HEK293T (cell line): Measurements from ENCODE around the gene NAA25.
A peak's percentile ranks its signal among the peaks of the same experiment; 100 is the strongest.
"Not testable (repeated sequence)": the region's sequence is repeated elsewhere in the genome, so short reads cannot be mapped to it uniquely, and the experiment has no call there.

ENCODE experiments used
- CTCF ChIA-PET: fragments of 350-600 bp; formaldehyde crosslinking; extraction: SDS; loops from one replicate; lab custom pipeline; 2021; ENCODE audit warnings: antibody characterized with exemption, inconsistent platforms; lab: Yijun Ruan, JAX
- POLR2A ChIA-PET: fragments of 350-600 bp; formaldehyde crosslinking; extraction: SDS; loops from one replicate; lab custom pipeline; 2020; ENCODE audit warnings: antibody characterized with exemption, inconsistent platforms; lab: Yijun Ruan, JAX
- DNase-seq: peaks from one replicate; pipeline ENCODE4 v3.0.0; 2012; ENCODE audit warnings: mixed read lengths; ENCODE audit errors: extremely low spot score
- ARNT ChIP-seq: fragments of 450-650 bp; IDR thresholded peaks from 2 replicates; pipeline ENCODE4 v1.6.1; 2017; ENCODE audit warnings: mild to moderate bottlenecking
- BHLHE40 ChIP-seq: fragments of 450-650 bp; IDR thresholded peaks from 2 replicates; pipeline ENCODE4 v1.6.1; 2016; ENCODE audit warnings: mild to moderate bottlenecking, moderate library complexity, borderline replicate concordance
- CTBP1 ChIP-seq: fragments of 450-650 bp; IDR thresholded peaks from 2 replicates; pipeline ENCODE4 v1.6.1; 2016; ENCODE audit warnings: borderline replicate concordance
- ELF4 ChIP-seq: fragments of 450-650 bp; IDR thresholded peaks from 2 replicates; pipeline ENCODE4 v1.6.1; 2017; ENCODE audit warnings: antibody characterized with exemption
- FOXA1 ChIP-seq: fragments of 450-650 bp; IDR thresholded peaks from 2 replicates; pipeline ENCODE4 v1.6.1; 2016; ENCODE audit warnings: mild to moderate bottlenecking
- FOXK2 ChIP-seq: fragments of 450-650 bp; IDR thresholded peaks from 2 replicates; pipeline ENCODE4 v1.6.1; 2016; ENCODE audit warnings: mild to moderate bottlenecking
- FOXM1 ChIP-seq: fragments of 450-650 bp; IDR thresholded peaks from 2 replicates; pipeline ENCODE4 v1.6.1; 2017; ENCODE audit warnings: mild to moderate bottlenecking, borderline replicate concordance
- HDGF ChIP-seq: fragments of 450-650 bp; IDR thresholded peaks from 2 replicates; pipeline ENCODE4 v1.6.1; 2017; ENCODE audit warnings: antibody characterized with exemption, borderline replicate concordance
- L3MBTL2 ChIP-seq: fragments of 450-650 bp; conservative IDR thresholded peaks from 2 replicates; pipeline ENCODE4 v1.6.1; 2016; ENCODE audit warnings: mild to moderate bottlenecking
- LEF1 ChIP-seq: fragments of 450-650 bp; IDR thresholded peaks from 2 replicates; pipeline ENCODE4 v1.6.1; 2017; ENCODE audit warnings: mild to moderate bottlenecking, borderline replicate concordance
- NFRKB ChIP-seq: fragments of 450-650 bp; IDR thresholded peaks from 2 replicates; pipeline ENCODE4 v1.6.1; 2016; ENCODE audit warnings: mild to moderate bottlenecking, moderate library complexity
- SP1 ChIP-seq: fragments of 450-650 bp; IDR thresholded peaks from 2 replicates; pipeline ENCODE4 v1.6.1; 2017
- SUZ12 ChIP-seq: fragments of 450-650 bp; IDR thresholded peaks from 2 replicates; pipeline ENCODE4 v1.6.1; 2016; ENCODE audit warnings: mild to moderate bottlenecking
- TARDBP ChIP-seq: fragments of 450-650 bp; IDR thresholded peaks from 2 replicates; pipeline ENCODE4 v1.6.1; 2016
- ZNF384 ChIP-seq: fragments of 450-650 bp; IDR thresholded peaks from 2 replicates; pipeline ENCODE4 v1.6.1; 2016
- TF ChIP-seq, protein P1 (sequence below): fragments of 450-650 bp; IDR thresholded peaks from 2 replicates; pipeline ENCODE4 v1.6.1; 2016

The NAA25 gene

DNA sequence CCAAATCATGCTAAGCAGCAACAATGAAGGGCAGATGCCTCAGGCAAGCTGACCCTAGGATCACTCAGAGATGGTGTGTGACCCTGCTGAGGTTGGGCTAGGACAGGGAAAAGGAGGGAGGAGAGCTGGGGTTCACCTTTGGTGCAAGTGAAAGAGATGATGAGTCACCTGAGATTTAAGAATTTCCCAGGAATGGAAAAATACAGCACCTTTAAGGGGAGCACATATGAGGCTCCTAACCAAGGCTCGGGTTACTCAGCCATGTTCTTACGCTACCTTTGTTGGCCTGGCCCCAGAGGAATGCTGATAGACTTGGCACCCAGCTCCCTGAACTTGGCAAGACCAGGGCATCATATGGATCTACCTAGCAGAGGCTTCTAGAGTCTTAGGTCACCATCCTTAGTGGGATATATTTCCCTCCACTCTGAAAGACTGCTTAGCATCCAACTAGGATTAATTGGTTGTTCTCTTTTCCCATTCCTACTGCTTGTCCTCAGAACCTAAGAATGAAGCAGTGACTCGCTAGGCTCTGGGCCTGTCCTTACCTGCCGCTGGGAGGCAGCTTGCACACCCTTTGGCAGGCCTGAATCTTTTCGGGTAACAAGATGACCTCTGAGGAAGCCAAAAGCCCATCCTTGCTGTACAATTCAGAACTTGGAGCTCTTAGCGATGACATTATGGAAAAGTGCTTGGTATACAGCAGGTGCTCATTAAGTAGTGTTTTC lies 4.0 kb upstream of the NAA25 start:
- ChIA-PET CTCF (interaction anchor here (0.7 to 0.8 kb wide), 4 partner anchors 12 to 802 kb away, joined by 3 to 4 read pairs (median 3); partner anchors contain the start of gene TRAFD1), POLR2A (interaction anchor here (1.0 to 1.9 kb wide), 4 partner anchors 9 to 14 kb away, joined by 3 to 5 read pairs (median 4); partner anchors contain the start of gene TRAFD1)
- no peak for DNase-seq
- TF ChIP-seq LEF1 (no peak), FOXA1 (no peak), TARDBP (no peak), L3MBTL2 (no peak), FOXK2 (no peak), NFRKB (no peak), HDGF (no peak), FOXM1 (no peak), SP1 (no peak), ELF4 (no peak), BHLHE40 (no peak), CTBP1 (no peak), ZNF384 (no peak), SUZ12 (no peak), ARNT (no peak)
- TF ChIP-seq, protein P1, sequence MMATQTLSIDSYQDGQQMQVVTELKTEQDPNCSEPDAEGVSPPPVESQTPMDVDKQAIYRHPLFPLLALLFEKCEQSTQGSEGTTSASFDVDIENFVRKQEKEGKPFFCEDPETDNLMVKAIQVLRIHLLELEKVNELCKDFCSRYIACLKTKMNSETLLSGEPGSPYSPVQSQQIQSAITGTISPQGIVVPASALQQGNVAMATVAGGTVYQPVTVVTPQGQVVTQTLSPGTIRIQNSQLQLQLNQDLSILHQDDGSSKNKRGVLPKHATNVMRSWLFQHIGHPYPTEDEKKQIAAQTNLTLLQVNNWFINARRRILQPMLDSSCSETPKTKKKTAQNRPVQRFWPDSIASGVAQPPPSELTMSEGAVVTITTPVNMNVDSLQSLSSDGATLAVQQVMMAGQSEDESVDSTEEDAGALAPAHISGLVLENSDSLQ: no peak

DNA sequence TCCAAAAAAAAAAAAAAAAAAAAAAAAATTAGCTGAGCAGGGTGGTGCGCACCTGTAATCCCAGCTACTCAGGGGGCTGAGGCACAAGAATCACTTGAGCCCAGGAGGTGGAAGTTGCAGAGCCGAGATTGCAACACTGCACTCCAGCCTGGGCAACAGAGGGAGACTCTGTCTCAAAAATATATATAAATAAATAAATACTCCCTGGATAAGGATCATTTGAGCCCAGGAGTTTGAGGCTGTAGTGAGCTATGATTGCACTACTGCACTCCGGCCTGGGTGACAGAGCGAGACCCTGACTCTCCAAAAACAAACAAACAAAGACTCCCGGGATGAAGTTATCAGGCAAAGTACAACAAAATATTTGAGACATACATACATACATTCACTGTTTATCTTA lies 3.3 kb upstream of the NAA25 start:
- POLR2A ChIA-PET: interaction anchor here (1.2 to 1.9 kb wide), 3 partner anchors 10 to 14 kb away, joined by 3 to 5 read pairs (median 4); partner anchors contain the start of gene TRAFD1
- no peak for DNase-seq
- CTCF ChIA-PET: interaction anchor here (0.7 to 0.8 kb wide), 2 partner anchors 13 to 609 kb away, joined by 3 to 4 read pairs; partner anchors contain the start of gene TRAFD1
- TF ChIP-seq HDGF (no peak), FOXA1 (no peak), CTBP1 (no peak), FOXM1 (no peak), ZNF384 (no peak), L3MBTL2 (no peak), SUZ12 (no peak), FOXK2 (no peak), BHLHE40 (no peak), TARDBP (no peak)
- TF ChIP-seq, protein P1: no peak

DNA sequence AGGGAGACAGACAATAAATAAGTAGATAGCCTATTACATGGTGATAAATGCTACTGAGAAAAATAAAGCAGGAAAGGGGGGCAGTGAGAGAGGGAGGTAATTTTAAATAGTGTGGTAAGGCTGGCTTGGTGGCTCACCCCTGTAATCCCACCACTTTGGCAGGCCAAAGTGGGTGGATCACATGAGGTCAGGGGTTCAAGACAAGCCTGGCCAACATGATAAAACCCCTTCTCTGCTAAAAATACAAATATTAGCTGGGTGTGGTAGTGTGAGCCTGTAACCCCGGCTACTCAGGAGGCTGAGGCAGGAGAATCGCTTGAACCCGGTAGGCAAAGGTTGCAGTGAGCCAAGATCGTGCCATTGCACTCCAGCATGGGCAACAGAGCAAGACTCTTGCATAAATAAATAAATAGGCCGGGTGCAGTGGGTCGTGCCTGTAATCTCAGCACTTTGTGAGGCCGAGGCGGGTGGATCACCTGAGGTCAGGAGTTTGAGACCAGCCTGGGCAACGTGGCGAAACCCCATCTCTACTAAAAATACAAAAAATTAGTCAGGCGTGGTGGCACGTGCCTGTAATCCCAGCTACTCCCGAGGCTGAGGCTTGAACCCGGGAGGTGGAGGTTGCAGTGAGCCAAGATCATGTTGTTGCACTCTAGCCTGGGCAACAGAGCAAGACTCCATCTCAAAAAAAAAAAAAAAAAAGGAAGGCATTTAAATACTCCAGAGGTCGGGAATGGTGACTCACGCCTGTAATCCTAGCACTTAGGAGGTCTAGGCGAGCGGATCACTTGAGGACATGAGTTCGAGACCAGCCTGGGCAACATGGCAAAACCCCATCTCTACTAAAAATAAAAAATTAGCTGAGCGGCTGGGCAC lies 2.4 kb upstream of the NAA25 start:
- CTCF ChIA-PET, DNase-seq: not testable (repeated sequence)
- peak; percentile 68 for TF ChIP-seq ZNF384
- POLR2A ChIA-PET: interaction anchor here (1.2 to 1.9 kb wide), 3 partner anchors 11 to 15 kb away, joined by 3 to 5 read pairs (median 4); partner anchors contain the start of gene TRAFD1

DNA sequence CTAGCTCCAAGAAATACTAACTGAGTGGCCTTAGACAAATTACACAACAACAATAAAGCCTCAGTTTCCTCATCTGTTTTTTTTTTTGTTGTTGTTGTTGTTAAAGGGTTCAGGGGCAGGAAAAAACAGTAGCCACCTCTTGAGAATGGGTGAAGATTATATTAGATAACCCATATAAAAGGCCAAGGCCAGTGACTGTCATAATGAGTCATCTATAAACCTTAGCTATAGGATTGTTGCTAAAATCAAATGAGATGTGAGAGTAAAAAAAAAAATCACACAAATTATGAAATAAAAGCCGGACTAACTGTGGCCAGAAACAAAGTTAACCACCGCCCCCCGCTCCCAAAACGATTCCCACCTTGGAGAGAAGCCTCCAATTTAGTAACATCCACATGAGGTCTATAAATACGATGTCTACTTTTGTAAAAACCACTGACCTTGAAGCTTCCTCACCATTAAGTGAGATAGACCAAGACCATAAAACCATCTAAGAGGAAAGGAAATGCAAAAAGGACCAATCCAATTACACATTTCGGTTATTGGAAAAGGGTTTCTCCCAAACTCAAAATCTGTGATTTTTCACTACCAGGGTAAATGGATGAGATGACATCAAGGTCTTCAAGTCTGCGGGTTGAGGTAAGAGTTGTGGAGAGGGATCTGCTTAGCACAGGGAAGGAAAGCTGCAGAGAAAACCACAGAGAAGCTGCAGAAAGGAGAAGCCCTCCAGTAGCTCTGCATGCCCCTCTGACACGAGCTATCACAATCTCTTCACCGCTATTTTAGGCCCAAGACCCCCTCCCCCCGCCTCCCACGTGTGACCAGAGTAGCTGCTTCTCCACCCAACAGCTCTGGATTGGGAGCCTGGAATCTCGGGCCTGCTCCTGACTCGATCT lies 1.0 kb downstream of the NAA25 start:
- peak; percentile 39 for DNase-seq
- ChIA-PET CTCF (no interaction called here), POLR2A (interaction anchor here (0.7 to 4.9 kb wide), 8 partner anchors 9 to 872 kb away, joined by 3 to 28 read pairs (median 4); partner anchors contain the start of genes ERP29, TMEM116 and TRAFD1)
- no peak for TF ChIP-seq L3MBTL2
- no peak for TF ChIP-seq ZNF384
- no peak for TF ChIP-seq FOXK2
- TF ChIP-seq CTBP1: no peak
- no peak for TF ChIP-seq SP1
- no peak for TF ChIP-seq TARDBP
- TF ChIP-seq BHLHE40: no peak
- TF ChIP-seq NFRKB: no peak
- TF ChIP-seq SUZ12: no peak
- TF ChIP-seq ARNT: no peak
- TF ChIP-seq FOXA1: no peak
- TF ChIP-seq, protein P1: no peak
- no peak for TF ChIP-seq LEF1
- no peak for TF ChIP-seq FOXM1
- no peak for TF ChIP-seq ELF4
- TF ChIP-seq HDGF: no peak

DNA sequence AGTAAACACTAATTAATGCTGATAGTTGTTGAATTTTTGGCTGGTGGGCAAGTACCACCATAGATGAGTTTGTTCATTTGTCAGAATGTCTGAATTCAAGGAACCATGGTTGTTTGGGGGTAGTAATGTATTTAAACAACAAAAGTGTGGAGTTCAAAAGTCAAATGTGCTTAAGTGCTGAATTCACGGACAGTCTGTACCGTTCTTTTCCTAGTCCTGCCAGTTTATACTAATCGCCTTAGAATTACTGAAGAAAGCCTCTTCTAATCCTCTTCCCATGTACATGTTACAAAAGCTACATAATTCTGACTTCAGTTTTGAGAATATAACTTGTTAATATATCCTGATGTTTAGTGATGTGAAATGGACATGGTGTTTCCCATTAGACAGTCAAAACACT lies 2.7 kb downstream of the NAA25 start:
- ChIA-PET CTCF (no interaction called here), POLR2A (interaction anchor here (0.6 to 4.9 kb wide), 3 partner anchors 10 to 20 kb away, joined by 3 to 28 read pairs (median 24); partner anchors contain the start of gene TRAFD1)
- DNase-seq: no peak
- TF ChIP-seq ARNT: no peak
- TF ChIP-seq, protein P1: no peak
- no peak for TF ChIP-seq FOXK2
- TF ChIP-seq LEF1: no peak
- TF ChIP-seq BHLHE40: no peak
